NK-92 (cell line): ENCODE measurements around the gene JADE2.

ENCODE experiments used
- DNase-seq: peaks from one replicate; lab custom pipeline; 2025; ENCODE audit not compliant: unreplicated experiment; lab: John Stamatoyannopoulos, UW

Gene JADE2

DNA sequence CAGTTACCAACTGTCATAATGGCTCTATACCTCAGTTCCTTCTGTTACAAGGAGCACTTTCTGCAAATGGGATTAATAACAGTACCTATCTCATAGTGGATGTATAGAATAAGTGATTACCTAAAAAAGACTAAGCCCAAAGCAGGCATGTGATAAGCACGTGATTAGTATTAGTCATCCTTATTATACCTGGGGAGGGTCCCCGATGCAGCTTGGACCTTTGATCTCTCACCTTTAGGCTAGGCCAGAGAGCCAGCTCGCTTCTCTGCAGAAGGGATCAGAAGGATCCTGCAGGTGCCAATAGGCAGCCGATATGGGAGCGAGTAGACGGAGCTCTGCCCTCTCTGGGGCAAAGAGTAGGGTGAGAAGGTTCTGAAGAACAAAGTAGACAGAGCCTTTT is 4.0 kb downstream of the JADE2 start:
- no peak for DNase-seq

DNA sequence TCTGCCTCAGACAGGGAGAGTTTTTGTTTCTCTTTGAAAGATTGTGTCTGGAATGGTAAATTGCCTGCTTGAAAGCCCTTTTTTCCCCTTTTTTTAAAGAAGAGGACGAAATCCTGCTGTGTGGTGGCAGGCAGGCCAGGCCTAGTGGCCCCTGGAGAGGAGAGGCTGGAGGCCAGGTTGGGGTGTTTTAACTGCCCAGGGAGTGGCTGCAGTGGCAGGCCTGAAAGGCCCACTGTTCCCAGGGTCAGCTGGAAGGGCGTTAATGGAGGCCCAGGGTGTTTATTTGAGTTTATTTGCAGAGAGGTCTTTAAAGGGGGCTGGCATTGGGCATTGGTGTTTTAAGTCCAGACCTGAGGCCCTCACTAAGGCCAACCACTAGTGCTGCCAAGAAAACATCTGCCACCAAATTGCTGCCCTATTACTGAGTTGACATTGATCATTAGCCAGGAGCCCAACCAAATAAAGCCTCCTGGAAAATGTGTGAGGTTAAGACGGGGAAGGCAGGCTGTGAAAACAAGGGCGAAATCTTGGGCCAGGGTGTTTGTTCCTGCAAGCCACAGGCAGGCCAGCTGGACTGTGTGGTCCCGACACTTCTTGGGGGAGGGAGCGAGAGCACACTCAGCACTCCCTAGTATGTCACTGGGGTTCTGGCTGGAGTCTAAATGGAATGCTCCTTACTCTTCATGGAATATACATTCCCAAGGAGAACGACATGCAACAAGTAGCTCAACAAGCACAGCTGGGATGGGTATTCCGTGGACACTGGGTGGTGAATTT is 5.0 kb downstream of the JADE2 start:
- no peak for DNase-seq

- DNase-seq = no peak
These were observed 7.8 kb downstream of the JADE2 start for GRCh38 chr5:134533115-134533815.

DNA sequence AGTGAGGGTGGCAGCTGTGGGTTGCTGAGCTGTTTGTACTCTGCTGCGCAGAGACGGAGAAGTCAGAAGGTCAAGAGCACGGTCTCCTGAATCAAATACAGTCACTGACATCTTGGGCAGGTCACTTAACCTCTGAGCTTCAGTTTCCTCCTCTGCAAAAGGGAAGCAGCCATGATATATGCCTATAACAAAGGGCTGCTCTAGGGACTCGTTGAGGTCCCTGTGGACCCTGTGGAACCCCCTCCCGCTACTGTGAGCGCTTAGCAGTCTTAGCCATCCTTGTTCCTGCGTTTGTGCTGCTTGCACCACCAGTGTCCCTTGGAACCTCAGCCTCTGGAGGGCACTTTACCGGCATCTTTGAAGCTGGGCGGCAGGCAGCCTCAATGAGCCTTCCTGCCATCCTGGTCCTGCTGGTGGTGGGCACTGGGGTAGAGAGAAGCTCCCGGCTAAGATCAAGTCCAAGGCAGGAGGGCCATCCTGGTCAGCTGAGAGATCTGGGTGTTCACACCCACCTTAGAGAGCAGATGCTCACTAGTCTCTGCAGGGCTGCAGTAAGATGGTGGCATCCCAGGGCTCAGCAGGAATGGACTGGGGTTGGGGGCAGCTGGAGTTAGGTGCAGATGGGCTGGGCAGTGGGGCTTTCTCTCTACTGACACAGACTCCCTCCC is 8.7 kb downstream of the JADE2 start:
- DNase-seq = no peak

DNA sequence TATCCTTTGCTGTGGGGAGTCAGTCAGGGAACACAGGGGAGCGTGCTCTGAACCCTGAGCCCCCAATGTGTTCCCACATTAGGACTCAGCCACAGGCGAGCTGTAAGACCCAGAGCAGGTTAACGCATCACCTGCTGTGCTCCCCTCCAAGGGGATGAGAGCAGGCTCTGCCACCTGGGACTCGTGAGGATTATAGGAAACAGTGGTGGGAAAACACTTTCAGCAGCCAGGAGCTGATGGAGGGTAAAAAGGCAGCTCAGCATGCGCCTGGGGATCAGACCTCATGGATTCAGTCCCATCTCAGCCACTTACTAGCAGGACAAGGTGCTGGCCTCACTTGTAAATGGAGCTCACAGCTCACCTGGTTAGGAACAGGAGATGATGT is 9.2 kb downstream of the JADE2 start:
- no peak for DNase-seq

DNA sequence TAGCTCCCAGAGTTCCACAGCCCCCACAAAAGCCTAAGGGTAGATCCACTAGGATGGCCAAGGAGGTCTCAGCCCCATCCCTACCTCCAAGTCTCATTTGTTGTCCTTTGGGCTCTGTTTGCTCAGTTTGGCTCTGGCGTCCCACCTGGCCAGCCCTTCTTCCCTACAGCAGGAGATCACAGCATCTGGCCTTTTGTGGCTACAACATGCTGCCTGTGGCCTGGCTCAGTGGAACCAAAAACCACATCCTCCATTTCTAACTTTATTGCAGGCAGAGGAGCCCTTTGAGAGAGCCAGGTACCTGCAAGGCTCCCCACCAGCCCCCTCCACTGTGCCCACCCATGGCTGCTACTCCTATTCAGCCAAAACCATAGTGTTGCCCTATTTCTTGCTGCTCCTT is 11.4 kb downstream of the JADE2 start:
- DNase-seq = no peak

- DNase-seq = no peak
These were observed 11.8 kb downstream of the JADE2 start for GRCh38 chr5:134537297-134537696.

DNA sequence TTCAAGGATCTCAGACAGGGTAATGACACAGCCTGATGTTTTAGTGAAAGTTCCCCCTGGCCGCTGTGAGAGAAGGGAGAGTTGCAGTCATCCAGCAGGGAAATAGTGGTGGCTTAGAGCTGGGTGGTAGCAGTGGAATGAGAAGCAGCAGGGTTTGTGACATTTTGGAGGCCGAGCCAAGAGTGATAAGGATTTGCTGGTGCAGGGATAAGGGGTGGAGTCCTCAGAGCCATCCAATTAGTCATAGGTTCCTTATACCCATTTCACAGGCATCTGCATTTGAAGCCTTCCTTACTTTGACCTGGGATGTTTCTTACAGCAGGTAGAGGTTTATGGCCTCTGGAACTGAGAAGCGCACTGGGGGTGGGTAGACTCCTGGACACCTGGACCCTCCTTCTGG is 12.8 kb downstream of the JADE2 start:
- no peak for DNase-seq

DNA sequence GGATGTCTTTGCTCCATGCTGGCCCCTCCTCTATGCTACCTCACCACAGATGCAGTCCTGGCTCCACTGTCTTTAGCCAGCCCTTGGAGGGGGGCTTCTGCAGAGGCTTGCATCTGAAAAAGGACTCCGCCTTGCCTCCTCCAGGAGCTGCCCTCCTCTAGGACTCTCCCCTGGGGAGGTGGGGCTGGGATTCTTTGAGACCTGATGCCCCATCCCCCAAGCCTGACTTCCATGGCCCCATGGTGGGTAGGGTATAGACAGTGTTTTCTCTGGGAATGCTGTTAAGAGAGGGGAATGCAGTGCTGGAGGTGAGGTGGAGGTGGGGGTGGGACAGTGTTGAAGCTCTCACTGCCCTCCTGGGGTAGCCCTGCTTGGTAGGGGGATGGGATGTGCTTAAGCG is 14.3 kb downstream of the JADE2 start:
- no peak for DNase-seq

DNA sequence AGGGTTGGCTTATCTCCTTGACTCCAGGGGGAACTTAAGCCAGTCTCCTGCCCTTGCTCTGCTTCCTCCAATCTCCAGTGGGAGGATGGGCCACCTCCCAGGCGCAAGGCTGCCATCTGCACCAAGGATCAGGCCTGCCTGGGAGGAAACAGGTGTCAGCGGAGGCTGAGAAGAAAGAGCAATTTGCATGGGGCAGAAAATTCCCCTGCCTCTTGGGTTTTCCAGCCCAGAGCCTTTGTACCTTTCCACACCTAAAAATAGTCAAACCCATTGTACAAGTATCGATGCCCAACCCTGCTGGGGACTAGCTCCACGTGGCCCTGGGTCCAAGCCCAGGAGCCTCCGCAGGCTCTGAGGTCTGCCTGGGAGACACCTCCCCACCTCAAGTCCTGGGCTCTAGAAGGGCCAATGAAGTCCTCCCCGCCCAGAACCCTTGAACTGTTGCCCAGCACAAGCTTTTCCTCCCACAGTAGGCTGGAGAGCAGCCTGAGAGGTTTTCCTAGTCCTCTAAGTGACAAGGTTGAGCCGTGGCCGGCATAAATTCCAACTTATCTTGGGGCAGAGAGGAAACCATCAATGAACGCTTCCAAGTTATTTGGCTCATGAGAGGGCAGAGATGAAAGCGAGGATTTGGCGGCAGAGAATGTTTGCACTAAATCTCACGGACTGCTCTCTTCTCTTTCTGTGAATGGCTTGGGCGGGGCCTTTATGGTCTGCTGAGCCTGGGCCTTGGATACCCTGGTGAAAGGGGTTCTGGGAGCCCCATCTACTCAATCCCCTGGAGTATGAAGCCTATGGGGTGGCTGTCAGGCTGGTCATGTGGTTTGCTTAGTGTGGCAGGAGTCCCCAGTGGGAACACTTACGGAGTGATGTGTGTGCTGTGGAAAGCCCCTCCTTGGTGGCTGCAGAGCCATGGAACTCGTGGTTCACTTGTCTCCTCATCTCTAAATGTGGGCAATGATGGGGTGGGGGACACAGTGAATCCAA is 15.6 kb downstream of the JADE2 start:
- DNase-seq = no peak

GRCh38 chr5:134541736-134542376 is 16.4 kb downstream of the JADE2 start:
- DNase-seq = no peak

GRCh38 chr5:134543820-134544614 is 18.5 kb downstream of the JADE2 start:
- no peak for DNase-seq

GRCh38 chr5:134545070-134545868 is 19.8 kb downstream of the JADE2 start:
- DNase-seq = no peak

DNA sequence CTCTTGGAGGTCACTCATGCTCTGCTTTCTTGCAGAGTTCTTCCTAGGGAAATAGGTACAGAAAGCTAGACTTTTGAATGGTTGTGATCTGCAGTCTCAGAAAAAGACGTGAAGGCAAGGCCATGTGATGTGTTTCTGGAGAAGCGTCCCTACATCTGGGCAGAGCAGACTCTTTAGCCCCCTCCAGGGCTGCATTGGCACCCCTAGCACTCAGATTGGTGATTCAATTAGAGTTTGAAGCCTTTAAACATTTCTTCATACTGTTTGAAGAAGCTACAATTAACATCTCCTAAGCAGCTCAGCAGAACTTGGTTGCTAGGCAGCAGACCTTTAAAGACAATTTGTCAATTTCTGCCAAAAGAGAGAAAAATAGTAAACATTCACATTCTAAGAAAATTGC is 21.6 kb downstream of the JADE2 start:
- no peak for DNase-seq

- DNase-seq = no peak
These were observed 22.1 kb downstream of the JADE2 start for GRCh38 chr5:134547579-134547978.

- no peak for DNase-seq
These were observed 22.7 kb downstream of the JADE2 start for GRCh38 chr5:134547999-134548658.

- DNase-seq = no peak
These were observed 24.2 kb downstream of the JADE2 start for GRCh38 chr5:134549714-134550113.
